PC-3 (cell line): ENCODE data around the gene FOXA3. TPM values are rescaled to one million over a fixed set of nuclear protein-coding genes. Genes with fewer than 3 reads are reported as not detected.

Experiments
- ATAC-seq: fragments of 200-7000 bp; cut with Tn5 transposase; 2 replicates; pipeline ENCODE4 v1.9.1; 2020; ENCODE audit warnings: mild to moderate bottlenecking, moderate library complexity
- BruUV-seq: library from RNA; stranded (reverse); fragments of 400-500 nt; replicated peaks from 2 replicates; lab custom pipeline; 2021; lab: Mats Ljungman, UMichigan
- CTCF ChIA-PET: fragments of 300-600 bp; sonication (Branson Sonifier 250); formaldehyde crosslinking; loops from one replicate; lab custom pipeline; 2022; ENCODE audit warnings: antibody characterized with exemption; lab: Charles Lee
- POLR2A ChIA-PET: fragments of 300-600 bp; sonication (Branson Sonifier 250); formaldehyde crosslinking; loops from one replicate; lab custom pipeline; 2022; ENCODE audit warnings: antibody characterized with exemption; ENCODE audit not compliant: unreplicated experiment; lab: Charles Lee
- DNase-seq: peaks from one replicate; pipeline ENCODE4 v3.0.0-alpha.2; 2015
- H2AFZ ChIP-seq: fragments of 300-600 bp; sonication (generic); 2 replicates; pipeline ENCODE4 v1.6.0; 2016; ENCODE audit warnings: antibody characterized with exemption, low read length
- H3F3A ChIP-seq: fragments of 300-600 bp; sonication (generic); one replicate; pipeline ENCODE4 v1.6.0; 2017; ENCODE audit warnings: antibody characterized with exemption, low read length, control low read depth, mild to moderate bottlenecking; ENCODE audit not compliant: unreplicated experiment
- H3K27ac ChIP-seq: fragments of 300-600 bp; sonication (generic); 2 replicates; pipeline ENCODE4 v1.5.1; 2016; ENCODE audit warnings: mild to moderate bottlenecking, low read length
- H3K27me3 ChIP-seq: fragments of 300-600 bp; sonication (generic); 2 replicates; pipeline ENCODE4 v1.6.1; 2016; ENCODE audit warnings: low read length, mixed read lengths
- H3K36me3 ChIP-seq: fragments of 300-600 bp; sonication (generic); 2 replicates; pipeline ENCODE4 v1.6.1; 2016; ENCODE audit warnings: low read depth, mixed run types, low read length, mixed read lengths
- H3K4me1 ChIP-seq: fragments of 300-600 bp; sonication (generic); 2 replicates; pipeline ENCODE4 v1.5.1; 2016; ENCODE audit warnings: low read length; ENCODE audit not compliant: insufficient read depth
- H3K4me2 ChIP-seq: fragments of 300-600 bp; sonication (generic); 2 replicates; pipeline ENCODE4 v1.6.0; 2016; ENCODE audit warnings: low read length
- H3K4me3 ChIP-seq: fragments of 300-600 bp; sonication (generic); 2 replicates; pipeline ENCODE4 v1.5.1; 2016; ENCODE audit warnings: mild to moderate bottlenecking, low read length, mixed read lengths
- H3K79me2 ChIP-seq: fragments of 300-600 bp; sonication (generic); 2 replicates; pipeline ENCODE4 v1.6.1; 2017; ENCODE audit warnings: low read length, mixed read lengths
- H3K9ac ChIP-seq: fragments of 300-600 bp; sonication (generic); 2 replicates; pipeline ENCODE4 v1.6.0; 2016; ENCODE audit warnings: mild to moderate bottlenecking, low read length
- H3K9me2 ChIP-seq: fragments of 300-600 bp; sonication (generic); replicated peaks from 2 replicates; pipeline ENCODE4 v1.6.1; 2016; ENCODE audit warnings: mixed run types, low read length, mixed read lengths
- H3K9me3 ChIP-seq: fragments of 300-600 bp; sonication (generic); 2 replicates; pipeline ENCODE4 v1.6.1; 2016; ENCODE audit warnings: low read length, mixed read lengths
- H4K20me1 ChIP-seq: fragments of 300-600 bp; sonication (generic); 2 replicates; pipeline ENCODE4 v1.6.1; 2016; ENCODE audit warnings: low read length, mixed read lengths
- EZH2 ChIP-seq: fragments of 300-600 bp; sonication (generic); IDR thresholded peaks from one replicate; pipeline ENCODE4 v1.6.1; 2017; ENCODE audit warnings: antibody characterized with exemption, mild to moderate bottlenecking, low read length; ENCODE audit not compliant: unreplicated experiment
- EZH2phosphoT487 ChIP-seq: fragments of 300-600 bp; sonication (generic); IDR thresholded peaks from 2 replicates; pipeline ENCODE4 v1.6.1; 2018; ENCODE audit warnings: mild to moderate bottlenecking, antibody characterized with exemption, low read length, borderline replicate concordance
- intact Hi-C: fragments of 100-400 bp; cut with micrococcal nuclease; formaldehyde crosslinking; loops from 2 replicates; pipeline ENCODE4 v1.9.0; 2023
- total RNA-seq: library from RNA; depleted of rRNA; stranded (reverse); fragments of >200 nt; gene quantifications from 2 replicates; pipeline ENCODE4 v1.2.3, GENCODE V29; 2014
- TF ChIP-seq, protein P1 (sequence below): fragments of 300-600 bp; sonication (generic); conservative IDR thresholded peaks from 2 replicates; pipeline ENCODE4 v1.5.1; 2017; ENCODE audit warnings: antibody characterized with exemption, low read depth, mild to moderate bottlenecking, low read length

The FOXA3 gene
- total RNA-seq, 1 experiment from 2014 or later, result 0.33 TPM

DNA sequence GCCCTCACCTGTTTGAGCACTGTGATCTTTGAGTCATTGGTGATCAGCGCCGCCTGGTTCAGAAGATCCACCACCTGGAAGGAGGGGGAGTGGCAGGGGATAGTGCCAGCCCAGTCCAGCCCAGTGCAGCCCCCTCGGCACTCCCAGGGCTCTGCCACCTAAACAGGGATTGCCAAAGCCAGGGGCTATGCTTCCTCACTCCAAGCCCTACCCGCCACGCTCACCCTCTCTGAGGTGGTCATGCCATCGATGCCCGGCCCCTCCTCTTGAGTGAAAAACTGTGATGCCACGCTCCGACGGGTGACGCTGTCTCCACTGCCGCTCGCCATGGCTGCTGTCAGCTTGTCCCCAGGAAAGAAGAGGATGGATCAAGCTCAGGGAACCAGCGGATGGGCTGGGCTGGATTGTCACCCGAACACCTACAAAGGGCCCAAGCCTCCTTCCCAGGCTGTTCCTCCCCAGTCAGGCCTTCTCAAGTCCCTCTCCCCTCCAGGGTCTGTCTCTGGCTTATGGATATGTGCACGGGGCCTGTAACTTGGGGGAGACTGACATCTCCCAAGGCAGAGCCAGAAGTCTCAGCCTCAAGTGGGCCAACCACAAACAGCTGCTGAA is 9.9 kb upstream of the FOXA3 start:
- no peaks in the 10 kb centered on the region for H4K20me1 ChIP-seq
- no peak overlapping the region for H3K27ac ChIP-seq
- peaks cover 13% of the 10 kb centered on the region for H3K36me3 ChIP-seq
- no peaks in the 10 kb centered on the region for H3K9me3 ChIP-seq
- no peaks in the 10 kb centered on the region for H3K27me3 ChIP-seq
- no peaks in the 10 kb centered on the region for H3F3A ChIP-seq
- H3K4me1 ChIP-seq, result no peaks in the 10 kb centered on the region
- H3K4me2 ChIP-seq, result no peak overlapping the region
- no peak overlapping the region for H2AFZ ChIP-seq
- DNase-seq, result no peak
- H3K79me2 ChIP-seq, result 0 out of 2 replicates have a peak, but pooled peaks cover 6% of the 10 kb centered on the region
- ATAC-seq, result no peak
- no peak overlapping the region for H3K4me3 ChIP-seq
- H3K9me2 ChIP-seq, result no peaks in the 10 kb centered on the region
- no TSS peak for BruUV-seq
- H3K9ac ChIP-seq, result no peak overlapping the region
- intact Hi-C loops, result no loop called here
- POLR2A ChIA-PET, result no interaction called here
- CTCF ChIA-PET, result no interaction called here
- TF ChIP-seq, protein P1, sequence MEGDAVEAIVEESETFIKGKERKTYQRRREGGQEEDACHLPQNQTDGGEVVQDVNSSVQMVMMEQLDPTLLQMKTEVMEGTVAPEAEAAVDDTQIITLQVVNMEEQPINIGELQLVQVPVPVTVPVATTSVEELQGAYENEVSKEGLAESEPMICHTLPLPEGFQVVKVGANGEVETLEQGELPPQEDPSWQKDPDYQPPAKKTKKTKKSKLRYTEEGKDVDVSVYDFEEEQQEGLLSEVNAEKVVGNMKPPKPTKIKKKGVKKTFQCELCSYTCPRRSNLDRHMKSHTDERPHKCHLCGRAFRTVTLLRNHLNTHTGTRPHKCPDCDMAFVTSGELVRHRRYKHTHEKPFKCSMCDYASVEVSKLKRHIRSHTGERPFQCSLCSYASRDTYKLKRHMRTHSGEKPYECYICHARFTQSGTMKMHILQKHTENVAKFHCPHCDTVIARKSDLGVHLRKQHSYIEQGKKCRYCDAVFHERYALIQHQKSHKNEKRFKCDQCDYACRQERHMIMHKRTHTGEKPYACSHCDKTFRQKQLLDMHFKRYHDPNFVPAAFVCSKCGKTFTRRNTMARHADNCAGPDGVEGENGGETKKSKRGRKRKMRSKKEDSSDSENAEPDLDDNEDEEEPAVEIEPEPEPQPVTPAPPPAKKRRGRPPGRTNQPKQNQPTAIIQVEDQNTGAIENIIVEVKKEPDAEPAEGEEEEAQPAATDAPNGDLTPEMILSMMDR, result no peak
- TF ChIP-seq EZH2phosphoT487 (no peak), EZH2 (no peak)

DNA sequence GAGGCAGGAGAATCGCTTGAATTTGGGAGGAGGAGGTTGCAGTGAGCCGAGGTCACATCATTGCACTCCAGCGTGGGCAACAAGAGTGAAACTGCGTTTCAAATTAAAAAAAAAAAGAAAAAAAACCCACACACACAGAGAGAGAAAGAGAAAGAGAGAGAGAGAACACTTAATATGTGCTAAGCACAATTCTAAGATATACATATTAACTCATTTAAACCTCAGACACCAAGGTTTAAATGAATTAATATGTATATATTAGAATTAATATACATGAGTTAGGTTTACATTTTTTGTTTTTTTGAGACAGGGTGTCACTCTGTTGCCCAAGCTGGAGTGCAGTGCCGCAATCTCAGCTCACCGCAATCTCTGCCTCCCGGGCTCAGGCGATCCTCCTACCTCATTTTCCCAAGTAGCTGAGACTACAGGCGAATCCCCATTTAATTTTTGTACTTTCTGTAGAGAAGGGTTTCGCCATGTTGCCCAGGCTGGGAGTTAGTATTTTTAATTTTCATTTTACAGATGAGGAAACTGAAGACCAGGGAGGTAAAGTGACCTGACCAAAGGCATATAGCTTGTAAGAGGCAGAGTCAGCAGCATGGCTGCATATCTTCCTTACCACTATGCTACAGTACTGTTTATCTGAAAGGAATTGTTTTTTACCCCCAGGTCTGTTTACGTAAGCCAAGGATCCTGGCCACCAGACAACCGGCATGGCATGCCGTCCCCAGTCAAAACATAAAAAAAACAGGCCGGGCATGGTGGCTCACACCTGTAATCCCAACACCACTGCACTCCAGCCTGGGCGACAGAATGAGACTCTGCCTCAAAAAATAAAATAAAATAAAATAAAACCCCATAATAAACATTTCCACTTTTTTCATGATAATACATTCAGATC is 3.5 kb upstream of the FOXA3 start:
- Histone ChIP-seq H3K27me3 (peaks cover 13% of the 10 kb centered on the region), H3K9me2 (no peaks in the 10 kb centered on the region), H2AFZ (no peak overlapping the region), H3F3A (no peaks in the 10 kb centered on the region), H3K4me3 (no peak overlapping the region), H3K9me3 (no peaks in the 10 kb centered on the region), H3K36me3 (peaks cover 2% of the 10 kb centered on the region; the same call in 1 of the 2 replicates), H3K9ac (no peak overlapping the region), H3K79me2 (peaks cover 29% of the 10 kb centered on the region), H3K4me2 (no peak overlapping the region), H3K27ac (no peak overlapping the region), H4K20me1 (no peaks in the 10 kb centered on the region), H3K4me1 (no peaks in the 10 kb centered on the region)
- intact Hi-C loops, result no loop called here
- POLR2A ChIA-PET, result no interaction called here
- no TSS peak for BruUV-seq
- peak; percentile 8 for DNase-seq
- no peak for ATAC-seq
- CTCF ChIA-PET, result interaction anchor here (0.7 kb wide), 1 partner anchor 9 kb away, joined by 4 read pairs; no protein-coding TSS in a partner anchor
- TF ChIP-seq EZH2 (no peak), EZH2phosphoT487 (no peak)
- TF ChIP-seq, protein P1, result no peak
